Measurements from ENCODE around the gene C1QTNF9.

DNA sequence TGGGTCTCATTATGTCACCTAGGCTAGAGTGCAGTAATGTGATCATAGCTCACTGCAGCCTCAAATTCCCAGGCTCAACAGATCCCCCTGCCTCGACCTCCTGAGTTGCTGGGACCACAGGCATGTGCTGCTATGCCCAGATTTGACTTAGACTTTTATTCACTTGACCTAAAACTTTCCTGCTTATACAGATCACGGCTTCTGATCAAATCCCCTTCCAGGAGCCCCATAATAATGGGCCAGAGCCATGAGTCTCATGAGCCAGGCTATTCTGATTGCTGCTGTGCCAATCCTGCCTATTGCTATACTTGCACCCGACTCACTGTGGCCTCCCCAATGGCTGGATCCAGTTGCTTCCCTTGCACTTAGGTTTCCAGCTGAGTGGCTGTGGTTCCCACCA lies 42.0 kb downstream of the C1QTNF9 start:
- TF ChIP-seq, protein P1, sequence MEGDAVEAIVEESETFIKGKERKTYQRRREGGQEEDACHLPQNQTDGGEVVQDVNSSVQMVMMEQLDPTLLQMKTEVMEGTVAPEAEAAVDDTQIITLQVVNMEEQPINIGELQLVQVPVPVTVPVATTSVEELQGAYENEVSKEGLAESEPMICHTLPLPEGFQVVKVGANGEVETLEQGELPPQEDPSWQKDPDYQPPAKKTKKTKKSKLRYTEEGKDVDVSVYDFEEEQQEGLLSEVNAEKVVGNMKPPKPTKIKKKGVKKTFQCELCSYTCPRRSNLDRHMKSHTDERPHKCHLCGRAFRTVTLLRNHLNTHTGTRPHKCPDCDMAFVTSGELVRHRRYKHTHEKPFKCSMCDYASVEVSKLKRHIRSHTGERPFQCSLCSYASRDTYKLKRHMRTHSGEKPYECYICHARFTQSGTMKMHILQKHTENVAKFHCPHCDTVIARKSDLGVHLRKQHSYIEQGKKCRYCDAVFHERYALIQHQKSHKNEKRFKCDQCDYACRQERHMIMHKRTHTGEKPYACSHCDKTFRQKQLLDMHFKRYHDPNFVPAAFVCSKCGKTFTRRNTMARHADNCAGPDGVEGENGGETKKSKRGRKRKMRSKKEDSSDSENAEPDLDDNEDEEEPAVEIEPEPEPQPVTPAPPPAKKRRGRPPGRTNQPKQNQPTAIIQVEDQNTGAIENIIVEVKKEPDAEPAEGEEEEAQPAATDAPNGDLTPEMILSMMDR (IDR thresholded peaks at IDR 0.05; ENCODE audit: low read depth, low read length, poor library complexity, severe bottlenecking): no peak
- TF ChIP-seq EZH2phosphoT487 (IDR thresholded peaks at IDR 0.05; ENCODE audit: borderline replicate concordance, low read length): no peak

All from DOHH2 (cell line).